Stimulated activated CD4-positive, alpha-beta T cell treated with anti-CD3 and anti-CD28 coated beads, Interleukin-2, amount 100 ng/mL, for 48 hours (primary cell): ENCODE measurements around the gene AGAP1.

Source experiments
- DNase-seq, 2 donors: peaks; one replicate each; pipeline ENCODE4 v3.0.0-alpha.2; 2020

AGAP1 gene

GRCh38 chr2:235858881-235859280, 365.0 kb downstream of the AGAP1 start:
- DNase-seq = no peak

- DNase-seq = no peak
These were observed 365.8 kb downstream of the AGAP1 start for GRCh38 chr2:235859651-235860050.

- DNase-seq = no peak
These were observed 366.3 kb downstream of the AGAP1 start for GRCh38 chr2:235860111-235860510.

GRCh38 chr2:235860871-235861270, 367.0 kb downstream of the AGAP1 start:
- DNase-seq = no peak

GRCh38 chr2:235861383-235861782, 367.5 kb downstream of the AGAP1 start:
- DNase-seq = no peak

GRCh38 chr2:235863414-235863813, 369.6 kb downstream of the AGAP1 start:
- DNase-seq = no peak

- no peak for DNase-seq
These were observed 370.5 kb downstream of the AGAP1 start for GRCh38 chr2:235864302-235864701.

- no peak for DNase-seq
These were observed 371.1 kb downstream of the AGAP1 start for GRCh38 chr2:235864733-235865515.

GRCh38 chr2:235866373-235866772, 372.5 kb downstream of the AGAP1 start:
- no peak for DNase-seq

GRCh38 chr2:235868224-235868623, 374.4 kb downstream of the AGAP1 start:
- no peak for DNase-seq

GRCh38 chr2:235868645-235869044, 374.8 kb downstream of the AGAP1 start:
- no peak for DNase-seq

GRCh38 chr2:235870515-235870914, 376.7 kb downstream of the AGAP1 start:
- DNase-seq = no peak

GRCh38 chr2:235876099-235876679, 382.3 kb downstream of the AGAP1 start:
- DNase-seq = no peak

GRCh38 chr2:235877275-235877802, 383.5 kb downstream of the AGAP1 start:
- DNase-seq = no peak

- DNase-seq = no peak
These were observed 385.3 kb downstream of the AGAP1 start for GRCh38 chr2:235879116-235879515.

GRCh38 chr2:235883675-235884074, 389.8 kb downstream of the AGAP1 start:
- DNase-seq = no peak

GRCh38 chr2:235889302-235889630, 395.4 kb downstream of the AGAP1 start:
- DNase-seq = no peak

GRCh38 chr2:235893129-235893698, 399.4 kb downstream of the AGAP1 start:
- no peak for DNase-seq

- DNase-seq = no peak
These were observed 401.0 kb downstream of the AGAP1 start for GRCh38 chr2:235894839-235895238.

- no peak for DNase-seq
These were observed 402.2 kb downstream of the AGAP1 start for GRCh38 chr2:235896061-235896460.

GRCh38 chr2:235897992-235898391, 404.1 kb downstream of the AGAP1 start:
- no peak for DNase-seq

- no peak for DNase-seq
These were observed 404.9 kb downstream of the AGAP1 start for GRCh38 chr2:235898766-235899165.

GRCh38 chr2:235900631-235901030, 406.8 kb downstream of the AGAP1 start:
- DNase-seq = no peak

GRCh38 chr2:235901243-235901642, 407.4 kb downstream of the AGAP1 start:
- DNase-seq = no peak
